DMS 273 treated with DMSO at 0.1 percent for 48 hours (cell line): ENCODE measurements around the gene MTHFD1.

ENCODE experiments used
- DNase-seq: peaks from one replicate; lab custom pipeline; 2025; lab: John Stamatoyannopoulos, UW

Gene MTHFD1

GRCh38 chr14:64447876-64448670, 59.9 kb downstream of the MTHFD1 start:
- DNase-seq, result no peak

GRCh38 chr14:64450255-64450654, 62.1 kb downstream of the MTHFD1 start:
- no peak for DNase-seq

GRCh38 chr14:64454671-64455070, 66.5 kb downstream of the MTHFD1 start:
- no peak for DNase-seq

DNA sequence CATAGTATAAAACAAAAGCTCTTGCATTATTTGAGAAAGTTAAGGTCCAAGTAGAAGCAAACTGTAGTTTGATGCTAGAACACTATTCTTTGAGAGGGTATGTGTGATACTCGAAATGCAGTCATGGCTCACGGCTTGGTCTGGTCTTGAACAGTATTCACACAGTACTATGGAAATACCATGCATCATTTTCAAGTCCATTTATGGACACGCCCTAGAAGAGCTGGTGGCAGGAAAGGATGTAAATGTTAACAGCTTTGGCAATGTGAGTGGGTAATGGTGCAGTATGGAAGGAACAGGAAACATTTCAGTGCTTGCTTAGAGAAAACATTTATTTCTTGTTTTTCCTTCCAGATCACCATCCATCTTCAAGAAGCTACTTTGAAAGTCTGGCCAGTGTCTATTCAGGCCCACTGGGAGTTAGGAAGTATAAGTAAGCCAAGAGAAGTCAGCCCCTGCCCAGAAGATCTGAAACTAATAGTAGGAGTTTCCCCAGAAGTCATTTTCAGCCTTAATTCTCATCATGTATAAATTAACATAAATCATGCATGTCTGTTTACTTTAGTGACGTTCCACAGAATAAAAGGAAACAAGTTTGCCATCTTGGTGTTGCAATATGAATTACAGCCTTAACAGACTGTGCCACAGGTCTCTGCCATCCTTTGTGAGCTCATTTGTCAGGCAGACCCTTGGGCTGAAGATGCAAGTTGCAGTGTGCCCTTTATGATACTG, 71.4 kb downstream of the MTHFD1 start:
- no peak for DNase-seq

- no peak for DNase-seq
Observed at GRCh38 chr14:64461221-64461620, 73.1 kb downstream of the MTHFD1 start.

GRCh38 chr14:64463195-64463594, 75.0 kb downstream of the MTHFD1 start:
- no peak for DNase-seq

DNA sequence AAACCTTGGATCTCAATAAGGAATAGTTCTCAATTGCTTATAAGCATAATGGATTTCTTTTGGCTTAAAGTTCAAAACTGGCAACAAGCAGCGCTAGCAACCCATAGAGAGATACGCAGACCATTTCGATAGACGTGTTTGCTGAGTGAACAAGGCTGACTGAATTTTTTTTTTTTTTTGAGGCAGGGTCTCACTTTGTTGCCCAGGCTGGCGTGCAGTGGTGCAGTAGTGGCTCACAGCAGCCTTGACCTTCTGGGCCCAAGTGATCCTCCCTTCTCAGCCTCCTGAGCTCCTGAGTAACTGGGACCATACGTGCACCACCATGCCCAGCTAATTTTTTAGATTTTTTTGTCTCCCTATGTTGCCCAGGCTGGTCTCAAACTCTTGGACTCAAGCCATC, 75.7 kb downstream of the MTHFD1 start:
- no peak for DNase-seq

DNA sequence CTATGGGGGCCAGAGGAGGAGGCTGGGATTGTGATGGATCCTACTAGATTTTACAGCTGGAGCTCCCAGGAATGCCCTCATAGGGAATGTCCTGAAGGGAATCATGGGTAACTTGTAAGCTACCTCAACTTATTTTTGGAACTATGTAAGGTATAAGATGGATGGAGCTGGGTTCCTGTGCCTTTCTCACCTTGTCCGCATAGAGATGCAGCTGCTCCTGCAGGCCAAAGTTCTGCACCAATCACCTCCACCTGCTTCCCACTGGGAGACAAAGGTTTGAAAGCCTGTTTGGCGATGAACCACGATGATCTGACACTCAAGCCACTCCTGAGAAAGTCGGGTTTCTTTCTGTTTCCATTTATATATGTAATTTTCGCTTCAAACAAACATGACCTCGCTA, 76.5 kb downstream of the MTHFD1 start:
- no peak for DNase-seq

- no peak for DNase-seq
Observed at GRCh38 chr14:64465191-64465822, 77.2 kb downstream of the MTHFD1 start, which contains the start of gene AKAP5. AKAP5 (plus strand) TSS chr14:64465499; CDS start chr14:64468395, 2,896 bp downstream.

DNA sequence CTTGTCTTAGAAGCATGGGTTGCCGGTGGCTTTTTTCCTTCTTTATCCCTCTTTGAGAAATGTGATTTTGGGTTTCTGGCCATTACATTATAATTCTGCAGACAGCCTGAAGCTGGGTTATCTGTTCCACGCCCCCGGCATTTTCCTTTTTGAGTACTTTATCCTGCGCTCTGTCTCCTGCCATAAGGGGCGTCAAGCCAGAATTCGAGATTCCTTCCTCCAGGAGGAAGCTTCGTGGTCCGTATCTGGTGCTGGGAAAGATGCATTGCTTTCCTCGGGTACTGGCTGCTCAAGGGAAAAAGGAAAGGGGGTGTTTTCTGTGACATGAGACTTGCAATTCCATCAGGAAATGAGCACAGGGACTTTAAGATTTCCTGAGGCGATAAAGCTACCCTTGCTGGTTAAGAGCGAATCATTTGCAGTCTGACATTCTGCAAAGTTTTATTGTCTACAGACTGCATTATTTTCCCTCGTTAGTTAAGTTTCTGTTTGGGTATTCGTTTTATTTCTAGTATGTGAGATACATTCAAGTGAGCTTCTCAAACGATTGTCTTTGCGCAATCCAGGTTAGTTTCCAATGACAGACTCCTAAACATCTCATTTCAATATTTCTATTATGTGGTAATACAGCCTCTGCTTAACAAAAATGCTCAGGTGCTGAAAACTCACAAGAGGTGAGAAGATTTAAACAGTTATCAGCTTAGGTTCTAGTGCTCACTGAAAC, 77.8 kb downstream of the MTHFD1 start:
- DNase-seq, result no peak

- no peak for DNase-seq
Observed at GRCh38 chr14:64467101-64467500, 78.9 kb downstream of the MTHFD1 start.

- no peak for DNase-seq
Observed at GRCh38 chr14:64467566-64467965, 79.4 kb downstream of the MTHFD1 start.

DNA sequence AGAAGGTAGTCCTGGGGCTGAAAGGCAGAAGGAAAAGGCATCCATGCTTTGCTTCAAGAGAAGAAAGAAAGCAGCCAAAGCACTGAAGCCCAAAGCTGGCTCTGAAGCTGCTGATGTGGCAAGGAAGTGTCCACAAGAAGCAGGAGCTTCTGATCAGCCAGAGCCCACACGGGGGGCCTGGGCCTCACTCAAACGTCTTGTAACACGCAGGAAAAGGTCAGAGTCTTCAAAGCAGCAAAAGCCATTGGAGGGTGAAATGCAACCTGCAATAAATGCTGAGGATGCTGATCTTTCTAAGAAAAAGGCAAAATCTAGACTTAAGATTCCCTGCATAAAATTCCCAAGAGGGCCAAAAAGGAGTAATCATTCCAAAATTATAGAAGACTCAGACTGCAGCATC, 80.3 kb downstream of the MTHFD1 start:
- no peak for DNase-seq

- DNase-seq, result no peak
Observed at GRCh38 chr14:64474041-64474440, 85.9 kb downstream of the MTHFD1 start.

DNA sequence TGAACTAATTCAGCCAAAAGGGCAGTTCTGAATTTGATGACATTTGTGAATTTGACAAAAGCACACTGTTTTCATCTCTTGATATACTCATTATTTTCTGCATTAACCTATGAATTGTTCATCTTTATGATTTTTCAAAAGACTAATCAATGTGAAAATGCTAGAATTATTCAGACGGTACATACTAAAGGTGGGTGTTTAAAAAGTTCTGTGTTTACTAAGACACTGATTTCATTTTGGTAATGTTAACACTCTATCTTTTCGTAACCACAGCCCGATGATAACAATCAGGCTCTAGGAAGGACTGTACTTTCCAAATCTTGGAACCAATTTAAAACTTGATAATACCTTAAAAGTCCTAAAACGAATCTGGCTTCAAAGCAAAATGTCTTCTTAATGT, 86.5 kb downstream of the MTHFD1 start:
- DNase-seq, result no peak

GRCh38 chr14:64475585-64476273, 87.6 kb downstream of the MTHFD1 start:
- DNase-seq, result no peak

DNA sequence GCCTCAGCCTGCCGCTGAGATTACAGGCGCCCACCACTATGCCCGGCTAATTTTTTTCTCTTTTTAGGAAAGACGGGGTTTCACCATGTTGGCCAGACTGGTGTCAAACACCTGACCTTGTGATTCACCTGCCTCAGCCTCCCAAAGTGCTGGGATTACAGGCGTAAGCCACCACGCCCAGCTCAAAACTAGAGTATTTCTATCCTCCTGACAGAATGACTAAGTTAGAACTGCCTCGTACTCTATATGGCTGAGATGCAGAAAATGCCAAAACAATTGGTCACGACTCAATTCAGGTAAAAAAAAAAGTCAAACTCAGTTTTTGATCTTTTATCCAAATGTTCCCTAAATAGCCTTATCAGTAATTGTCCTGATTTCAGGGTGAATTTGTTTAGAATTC, 88.3 kb downstream of the MTHFD1 start:
- no peak for DNase-seq

- no peak for DNase-seq
Observed at GRCh38 chr14:64478634-64479250, 90.6 kb downstream of the MTHFD1 start.

- no peak for DNase-seq
Observed at GRCh38 chr14:64488590-64489099, 100.5 kb downstream of the MTHFD1 start.

DNA sequence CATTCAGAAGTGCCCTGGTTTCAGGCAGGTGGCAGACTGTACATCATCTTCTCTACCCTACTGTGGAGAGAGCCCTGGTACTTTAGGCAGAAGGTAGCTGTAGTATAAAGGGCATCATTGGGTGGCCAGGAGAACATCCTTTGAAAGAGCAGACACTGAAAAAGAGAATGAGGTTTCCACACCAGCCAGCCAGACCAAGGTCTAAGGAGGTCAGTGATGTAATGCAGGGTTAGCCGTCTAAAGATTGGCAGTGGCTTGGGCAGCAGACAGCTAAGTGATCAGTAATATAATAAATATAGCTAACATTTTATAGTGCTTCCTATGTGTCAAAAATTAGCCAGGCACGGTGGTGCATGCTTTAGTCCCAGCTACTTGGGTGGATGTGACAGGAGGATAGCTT, 103.5 kb downstream of the MTHFD1 start:
- DNase-seq, result no peak

GRCh38 chr14:64493455-64493854, 105.3 kb downstream of the MTHFD1 start:
- no peak for DNase-seq
